GM12878 (cell line): ENCODE results near the gene NCS1.

Experiments
- CREB1 ChIP-seq: IDR thresholded peaks from 2 replicates; pipeline ENCODE4 v1.6.1; 2012; ENCODE audit warnings: low read depth, mild to moderate bottlenecking, inconsistent platforms
- EED ChIP-seq: sonication (generic); IDR thresholded peaks from 2 replicates; pipeline ENCODE4 v1.6.1; 2016; ENCODE audit warnings: antibody characterized with exemption, low read depth
- MTA2 ChIP-seq: fragments of 450-650 bp; IDR thresholded peaks from 2 replicates; pipeline ENCODE4 v1.6.1; 2016; ENCODE audit warnings: low read depth, mild to moderate bottlenecking, moderate library complexity
- POLR2AphosphoS2 ChIP-seq: IDR thresholded peaks from 2 replicates; pipeline ENCODE4 v1.6.1; 2011; ENCODE audit warnings: low read depth, mild to moderate bottlenecking, low read length, improper control_type of control experiment, moderate library complexity
- ZNF274 ChIP-seq: IDR thresholded peaks from one replicate; pipeline ENCODE4 v1.8.0; 2011; ENCODE audit not compliant: insufficient read length, insufficient read depth

GRCh38 chr9:130142641-130143040 is 29.6 kb upstream of the NCS1 start:
- no peak for TF ChIP-seq POLR2AphosphoS2
- no peak for TF ChIP-seq ZNF274
- TF ChIP-seq EED: no peak
- TF ChIP-seq MTA2: no peak
- no peak for TF ChIP-seq CREB1
